Suprapubic skin (tissue), 4 donors: Measurements from ENCODE around the gene ITLN2. TPM values are rescaled to one million over a fixed set of nuclear protein-coding genes. Genes with fewer than 3 reads are reported as not detected.
"Not testable (repeated sequence)": the region's sequence is repeated elsewhere in the genome, so short reads cannot be mapped to it uniquely, and the experiment has no call there.

Experiments used
- DNase-seq, 2 donors: peaks; one replicate each; pipeline ENCODE4 v3.0.0-alpha.2; 2019; ENCODE audit warnings: low spot score in 2 of 2
- H3K27ac ChIP-seq: fragments of 200-600 bp; sonication (generic); one replicate; pipeline ENCODE4 v1.5.1; 2019
- H3K27me3 ChIP-seq: fragments of 200-600 bp; sonication (generic); one replicate; pipeline ENCODE4 v1.5.1; 2019
- H3K36me3 ChIP-seq: fragments of 200-600 bp; sonication (generic); one replicate; pipeline ENCODE4 v1.5.1; 2019
- H3K4me1 ChIP-seq: fragments of 200-600 bp; sonication (generic); one replicate; pipeline ENCODE4 v1.5.1; 2019
- H3K4me3 ChIP-seq: fragments of 200-600 bp; sonication (generic); one replicate; pipeline ENCODE4 v1.5.1; 2019; ENCODE audit warnings: mild to moderate bottlenecking
- H3K9me3 ChIP-seq: fragments of 200-600 bp; sonication (generic); one replicate; pipeline ENCODE4 v1.5.1; 2019
- EP300 ChIP-seq: sonication (generic); formaldehyde crosslinking; IDR thresholded peaks from one replicate; pipeline ENCODE4 v1.6.1; 2017; ENCODE audit warnings: antibody characterized with exemption
- POLR2A ChIP-seq, 2 donors: fragments of 450-650 bp; IDR thresholded peaks; one replicate each; pipeline ENCODE4 v1.6.1; 2017; ENCODE audit warnings: antibody characterized with exemption in 2 of 2, mild to moderate bottlenecking in 2 of 2, moderate library complexity in 2 of 2
- POLR2AphosphoS5 ChIP-seq, 3 donors: sonication (generic); formaldehyde crosslinking; IDR thresholded peaks; one replicate each; pipeline ENCODE4 v1.6.1; 2017; ENCODE audit warnings: antibody characterized with exemption in 3 of 3
- WGBS: methylation state at CpG from one replicate; pipeline ENCODE4 v1.1.5; 2018; 5-methylcytosine and 5-hydroxymethylcytosine counted together
- total RNA-seq, 4 donors: library from RNA; depleted of rRNA; stranded (reverse); fragments of >200 nt; gene quantifications; one replicate each; pipeline ENCODE4 v1.1.0, GENCODE V29; 2016
- TF ChIP-seq, protein P1 (sequence below), 2 donors: fragments of 200-600 bp in 1 of 2; fragments of 450-650 bp in 1 of 2; sonication (generic) in 1 of 2; IDR thresholded peaks; one replicate each; pipeline ENCODE4 v1.5.1; 2016 to 2019; ENCODE audit warnings: antibody characterized with exemption in 2 of 2, mild to moderate bottlenecking in 1 of 2, moderate library complexity in 1 of 2

The ITLN2 gene
- total RNA-seq, 4 donors from 2014 or later, result 0.55 to 1.2 TPM; not detected in 2

DNA sequence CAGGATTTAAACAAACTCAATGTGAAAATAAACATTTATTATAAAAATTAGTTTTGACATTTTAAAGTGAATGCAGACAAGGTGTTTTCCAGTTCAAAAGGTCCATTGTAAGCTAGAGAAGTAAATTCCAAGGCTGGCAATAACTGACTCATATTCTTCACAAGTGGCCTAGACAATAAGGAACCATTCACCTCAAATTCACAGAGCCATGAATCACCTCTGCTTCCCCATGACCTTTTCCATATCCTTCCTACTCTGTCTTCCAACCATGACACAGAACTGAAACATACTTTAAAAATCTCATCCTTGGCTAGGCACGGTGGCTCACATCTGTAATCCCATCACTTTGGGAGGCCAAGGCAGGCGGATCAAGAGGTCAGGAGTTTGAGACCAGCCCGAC lies 41.6 kb upstream of the ITLN2 start:
- Histone ChIP-seq H3K4me3 (no peak overlapping the region), H3K36me3 (peaks cover 32% of the 10 kb centered on the region), H3K27me3 (no peaks in the 10 kb centered on the region), H3K4me1 (peaks cover 5% of the 10 kb centered on the region), H3K9me3 (no peaks in the 10 kb centered on the region), H3K27ac (no peak overlapping the region)
- 96% methylated on average over 3 of the region's 3 CpGs for WGBS
- DNase-seq, result no peak
- no peak for TF ChIP-seq EP300

DNA sequence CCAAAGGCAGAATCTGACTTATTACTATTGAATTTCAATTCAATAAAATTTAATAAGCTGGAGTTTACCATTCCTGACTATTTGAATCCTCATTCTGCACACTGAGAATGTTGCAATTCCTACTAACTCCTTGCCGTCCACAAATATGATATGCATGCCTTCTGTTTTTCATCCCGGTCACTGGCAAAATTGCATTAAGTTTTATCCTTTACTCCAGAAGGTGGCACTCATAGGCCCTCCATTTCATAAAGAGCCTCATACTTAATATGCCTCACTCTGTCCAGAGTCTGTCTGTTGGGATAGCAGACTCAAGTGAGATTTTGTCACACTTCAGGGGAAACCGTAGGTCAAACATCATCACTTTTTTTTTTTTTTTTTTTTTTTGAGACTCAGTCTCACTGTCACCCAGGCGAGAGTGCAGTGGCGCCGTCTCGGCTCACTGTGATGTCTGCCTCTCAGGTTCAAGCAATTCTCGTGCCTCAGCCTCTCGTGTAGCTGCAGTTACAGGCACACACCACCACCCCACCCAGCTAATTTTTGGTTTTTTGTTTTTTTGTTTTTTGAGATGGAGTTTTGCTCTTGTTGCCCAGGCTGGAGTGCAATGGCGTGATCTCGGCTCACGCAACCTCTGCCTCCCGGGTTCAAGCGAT lies 39.1 kb upstream of the ITLN2 start:
- TF ChIP-seq POLR2AphosphoS5 (IDR thresholded peaks at IDR 0.05), result no peak
- WGBS, result 78% methylated on average over 14 of the region's 14 CpGs
- Histone ChIP-seq H3K4me3 (no peak overlapping the region), H3K27ac (no peak overlapping the region), H3K36me3 (peaks cover 9% of the 10 kb centered on the region), H3K9me3 (no peaks in the 10 kb centered on the region), H3K27me3 (no peaks in the 10 kb centered on the region), H3K4me1 (peaks cover 13% of the 10 kb centered on the region)
- no peak for DNase-seq

DNA sequence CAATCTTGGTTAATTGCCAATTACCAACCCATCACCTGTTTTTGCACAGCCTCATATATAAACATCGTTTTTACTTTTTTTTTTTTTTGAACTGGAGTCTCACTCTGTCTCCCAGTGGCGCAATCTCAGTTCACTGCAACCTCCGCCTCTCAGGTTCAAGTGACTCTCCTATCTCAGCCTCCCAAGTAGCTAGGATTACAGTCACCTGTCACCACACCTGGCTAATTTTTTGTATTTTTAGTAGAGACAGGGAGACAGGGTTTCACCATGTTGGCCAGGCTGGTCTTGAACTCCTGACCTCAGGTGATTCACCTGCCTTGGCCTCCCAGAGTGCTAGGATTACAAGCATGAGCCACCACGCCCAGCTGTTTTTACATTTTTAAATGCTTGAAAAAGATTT lies 37.4 kb upstream of the ITLN2 start:
- not testable (repeated sequence) for H3K36me3 ChIP-seq, DNase-seq, H3K4me3 ChIP-seq, H3K4me1 ChIP-seq, H3K9me3 ChIP-seq, H3K27ac ChIP-seq, H3K27me3 ChIP-seq
- WGBS, result 83% methylated on average over 4 of the region's 4 CpGs

DNA sequence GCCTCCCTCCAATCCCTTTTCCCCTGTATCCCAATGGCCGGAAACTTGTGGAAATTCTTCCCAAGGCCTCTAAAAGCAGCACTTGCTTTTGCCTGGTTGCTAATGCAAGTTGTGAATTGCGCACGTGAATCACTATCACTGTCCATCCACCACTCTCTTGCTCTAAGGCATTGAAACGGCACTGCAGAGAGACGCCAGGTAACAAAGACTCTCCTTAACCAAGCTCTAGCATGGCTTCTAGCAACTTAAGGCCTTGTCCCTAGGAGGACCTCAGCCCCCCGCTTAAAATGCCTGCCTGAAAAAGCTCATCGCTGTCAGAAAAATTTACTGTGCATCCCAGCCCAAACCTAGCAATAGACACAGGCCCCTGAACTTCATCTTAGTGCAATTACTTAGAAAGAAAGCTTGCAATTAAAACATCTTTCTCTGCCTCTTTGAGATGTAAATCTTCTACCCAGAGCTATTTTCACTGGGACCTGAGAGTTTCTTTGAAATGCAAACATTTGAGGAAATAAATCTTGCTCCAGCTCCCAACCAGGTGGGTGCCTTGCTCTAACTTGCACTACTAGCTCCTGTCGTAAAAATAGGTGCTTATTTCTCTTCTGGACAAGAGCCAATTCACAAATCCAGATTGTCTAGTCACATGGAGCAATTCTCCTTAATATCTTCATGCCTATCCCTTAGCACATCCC lies 32.9 kb upstream of the ITLN2 start:
- 67% methylated on average over 8 of the region's 8 CpGs for WGBS
- no peak for DNase-seq

DNA sequence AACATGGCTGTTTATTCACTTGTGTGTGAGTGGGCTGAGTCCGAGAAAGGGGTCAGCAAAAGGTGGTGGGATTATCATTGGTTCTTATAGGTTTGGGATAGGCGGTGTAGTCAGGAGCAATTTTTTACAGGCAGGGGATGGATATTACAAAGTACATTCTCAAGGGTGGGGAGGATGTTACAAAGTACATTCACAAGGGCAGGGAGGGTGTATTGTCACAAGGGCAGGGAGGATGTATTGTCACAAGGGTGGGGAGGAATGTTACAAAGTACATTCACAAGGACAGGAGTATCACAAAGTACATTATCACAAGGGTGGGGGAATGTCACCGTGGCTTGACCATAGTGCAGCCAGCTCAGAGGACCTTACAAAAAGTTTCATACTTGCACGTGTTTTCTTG lies 31.1 kb upstream of the ITLN2 start:
- 89% methylated on average over 4 of the region's 4 CpGs for WGBS
- no peaks in the 10 kb centered on the region for H3K9me3 ChIP-seq
- H3K27ac ChIP-seq, result no peak overlapping the region
- H3K36me3 ChIP-seq, result no peaks in the 10 kb centered on the region
- H3K4me1 ChIP-seq, result peaks cover 13% of the 10 kb centered on the region
- DNase-seq, result no peak
- no peak overlapping the region for H3K4me3 ChIP-seq
- TF ChIP-seq POLR2A (IDR thresholded peaks at IDR 0.05), result no peak
- no peak for TF ChIP-seq POLR2AphosphoS5 (IDR thresholded peaks at IDR 0.05)
- TF ChIP-seq, protein P1, sequence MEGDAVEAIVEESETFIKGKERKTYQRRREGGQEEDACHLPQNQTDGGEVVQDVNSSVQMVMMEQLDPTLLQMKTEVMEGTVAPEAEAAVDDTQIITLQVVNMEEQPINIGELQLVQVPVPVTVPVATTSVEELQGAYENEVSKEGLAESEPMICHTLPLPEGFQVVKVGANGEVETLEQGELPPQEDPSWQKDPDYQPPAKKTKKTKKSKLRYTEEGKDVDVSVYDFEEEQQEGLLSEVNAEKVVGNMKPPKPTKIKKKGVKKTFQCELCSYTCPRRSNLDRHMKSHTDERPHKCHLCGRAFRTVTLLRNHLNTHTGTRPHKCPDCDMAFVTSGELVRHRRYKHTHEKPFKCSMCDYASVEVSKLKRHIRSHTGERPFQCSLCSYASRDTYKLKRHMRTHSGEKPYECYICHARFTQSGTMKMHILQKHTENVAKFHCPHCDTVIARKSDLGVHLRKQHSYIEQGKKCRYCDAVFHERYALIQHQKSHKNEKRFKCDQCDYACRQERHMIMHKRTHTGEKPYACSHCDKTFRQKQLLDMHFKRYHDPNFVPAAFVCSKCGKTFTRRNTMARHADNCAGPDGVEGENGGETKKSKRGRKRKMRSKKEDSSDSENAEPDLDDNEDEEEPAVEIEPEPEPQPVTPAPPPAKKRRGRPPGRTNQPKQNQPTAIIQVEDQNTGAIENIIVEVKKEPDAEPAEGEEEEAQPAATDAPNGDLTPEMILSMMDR (IDR thresholded peaks at IDR 0.05), result no peak
- no peak for TF ChIP-seq EP300
- peaks cover 22% of the 10 kb centered on the region for H3K27me3 ChIP-seq

More for the DNA sequence above, 32.9 kb upstream of the ITLN2 start:
- Histone ChIP-seq H3K27me3 (peaks cover 4% of the 10 kb centered on the region), H3K4me1 (peaks cover 8% of the 10 kb centered on the region), H3K4me3 (no peak overlapping the region), H3K36me3 (no peaks in the 10 kb centered on the region), H3K9me3 (no peaks in the 10 kb centered on the region), H3K27ac (no peak overlapping the region)
- TF ChIP-seq, protein P1 (IDR thresholded peaks at IDR 0.05), result no peak
- no peak for TF ChIP-seq EP300

DNA sequence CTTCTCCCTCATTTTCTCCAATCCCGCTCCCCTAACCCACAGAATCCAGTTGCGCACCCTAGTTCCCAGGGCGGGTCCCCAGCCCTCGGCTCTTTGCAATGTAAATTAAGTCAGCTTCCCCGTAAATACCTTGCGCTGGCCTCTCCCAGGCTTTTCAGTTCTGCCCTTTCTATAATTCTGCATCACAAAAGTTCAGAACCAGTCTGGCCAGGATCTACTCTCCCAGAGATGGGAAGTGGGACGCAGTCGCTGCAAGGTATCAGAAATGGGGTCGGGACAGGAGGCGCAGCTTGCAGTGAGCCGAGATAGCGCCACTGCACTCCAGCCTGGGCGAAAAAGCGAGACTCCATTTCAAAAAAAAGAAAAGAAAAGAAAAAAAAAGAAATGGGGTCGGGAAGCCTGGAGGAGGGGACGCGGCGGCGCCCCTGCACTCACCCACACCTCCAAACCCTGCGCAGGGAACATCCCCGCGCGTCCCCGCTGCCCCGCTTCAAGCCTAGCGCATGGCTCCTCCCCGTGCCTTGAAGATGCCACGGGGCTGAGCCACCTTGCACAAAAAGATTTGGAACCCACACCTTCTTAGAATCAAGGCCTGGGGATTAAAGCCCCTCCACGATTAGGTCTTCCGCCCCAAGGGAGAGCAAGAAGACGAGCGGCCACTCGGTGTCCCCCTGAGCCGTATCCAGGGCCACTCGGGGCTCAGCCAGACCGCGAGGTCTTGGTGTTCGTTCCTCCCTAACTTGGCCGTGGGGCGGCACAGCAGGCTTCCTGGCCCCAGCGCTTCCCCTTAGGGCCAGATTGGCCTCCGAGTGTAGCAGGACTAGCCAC lies 27.2 kb upstream of the ITLN2 start:
- WGBS, result 4% methylated on average over 35 of the region's 42 CpGs
- H3K27ac ChIP-seq, result no peak overlapping the region
- TF ChIP-seq EP300 (no peak), POLR2AphosphoS5 (IDR thresholded peaks at IDR 0.05) (no peak), POLR2A (IDR thresholded peaks at IDR 0.05) (no peak)
- TF ChIP-seq, protein P1 (IDR thresholded peaks at IDR 0.05), result no peak

More for the DNA sequence above, 27.2 kb upstream of the ITLN2 start:
- Histone ChIP-seq H3K9me3 (no peaks in the 10 kb centered on the region), H3K4me1 (peaks cover 5% of the 10 kb centered on the region), H3K4me3 (peak overlapping the region; percentile 28), H3K27me3 (peaks cover 26% of the 10 kb centered on the region), H3K36me3 (no peaks in the 10 kb centered on the region)
- DNase-seq, result no peak
